GM23248 (cell line): ENCODE measurements around the gene PADI3. TPM values are rescaled to one million over a fixed set of nuclear protein-coding genes. Genes with fewer than 3 reads are reported as not detected.

ENCODE experiments used
- DNase-seq: peaks from one replicate; pipeline ENCODE4 v3.0.0-alpha.2; 2015
- H2AFZ ChIP-seq: fragments of 200-600 bp; sonication (generic); 2 replicates; pipeline ENCODE4 v1.6.1; 2016; ENCODE audit warnings: antibody characterized with exemption
- H3F3A ChIP-seq: fragments of 200-600 bp; sonication (generic); 2 replicates; pipeline ENCODE4 v1.6.1; 2016; ENCODE audit warnings: mild to moderate bottlenecking, antibody characterized with exemption, mixed run types; ENCODE audit not compliant: insufficient read depth
- H3K27ac ChIP-seq: fragments of 200-600 bp; sonication (generic); 2 replicates; pipeline ENCODE4 v1.5.1; 2016; ENCODE audit warnings: mild to moderate bottlenecking
- H3K27me3 ChIP-seq: fragments of 200-600 bp; sonication (generic); replicated peaks from 2 replicates; pipeline ENCODE4 v1.6.1; 2016; ENCODE audit warnings: mild to moderate bottlenecking; ENCODE audit not compliant: insufficient read depth
- H3K36me3 ChIP-seq: fragments of 200-600 bp; sonication (generic); 2 replicates; pipeline ENCODE4 v1.6.1; 2016; ENCODE audit warnings: low read depth, mild to moderate bottlenecking
- H3K4me1 ChIP-seq: fragments of 200-600 bp; sonication (generic); 2 replicates; pipeline ENCODE4 v1.6.1; 2016; ENCODE audit warnings: mild to moderate bottlenecking; ENCODE audit not compliant: insufficient read depth
- H3K4me2 ChIP-seq: fragments of 200-600 bp; sonication (generic); one replicate; pipeline ENCODE4 v1.6.1; 2016; ENCODE audit warnings: mild to moderate bottlenecking; ENCODE audit not compliant: unreplicated experiment
- H3K4me3 ChIP-seq: fragments of 200-600 bp; sonication (generic); 2 replicates; pipeline ENCODE4 v1.5.1; 2016; ENCODE audit warnings: mild to moderate bottlenecking
- H3K79me2 ChIP-seq: fragments of 200-600 bp; sonication (generic); 2 replicates; pipeline ENCODE4 v1.6.1; 2016; ENCODE audit warnings: mild to moderate bottlenecking; ENCODE audit not compliant: insufficient read depth
- H3K9ac ChIP-seq: fragments of 200-600 bp; sonication (generic); 2 replicates; pipeline ENCODE4 v1.6.1; 2016; ENCODE audit warnings: mild to moderate bottlenecking
- H3K9me2 ChIP-seq: fragments of 200-600 bp; sonication (generic); 2 replicates; pipeline ENCODE4 v1.6.1; 2016; ENCODE audit warnings: mixed run types, mild to moderate bottlenecking, moderate library complexity; ENCODE audit not compliant: insufficient read depth
- H3K9me3 ChIP-seq: fragments of 200-600 bp; sonication (generic); one replicate; pipeline ENCODE4 v1.6.1; 2017; ENCODE audit warnings: low read depth
- H4K20me1 ChIP-seq: fragments of 200-600 bp; sonication (generic); 2 replicates; pipeline ENCODE4 v1.6.0; 2016; ENCODE audit not compliant: insufficient read depth
- EZH2 ChIP-seq: fragments of 200-600 bp; sonication (generic); IDR thresholded peaks from 2 replicates; pipeline ENCODE4 v1.6.1; 2018; ENCODE audit warnings: antibody characterized with exemption, mild to moderate bottlenecking; ENCODE audit not compliant: insufficient read depth, poor library complexity, severe bottlenecking
- EZH2phosphoT487 ChIP-seq: fragments of 200-600 bp; sonication (generic); IDR thresholded peaks from 2 replicates; pipeline ENCODE4 v1.6.1; 2018; ENCODE audit warnings: antibody characterized with exemption, moderate library complexity, mild to moderate bottlenecking, low read depth; ENCODE audit not compliant: insufficient read depth
- WGBS, 2 experiments: methylation state at CpG; one replicate each; pipeline ENCODE4 v1.1.6; 2015 to 2017; ENCODE audit warnings: low lambda C conversion rate in 2 of 2, low coverage in 1 of 2; ENCODE audit errors: missing lambda C conversion rate in 2 of 2; 5-methylcytosine and 5-hydroxymethylcytosine counted together
- in situ Hi-C: fragments of 300-500 bp; cut with MboI; formaldehyde crosslinking; loops from 2 replicates; pipeline ENCODE4 v1.15.0; 2020
- polyA plus RNA-seq: library from polyadenylated mRNA; unstranded; fragments of >200 nt; fragmentation: Nextera tagmentation; extraction: Ambion mirVana; gene quantifications from 2 replicates; pipeline ENCODE4 v1.2.1, GENCODE V29; 2016
- total RNA-seq: library from RNA; depleted of rRNA; stranded (reverse); fragments of >200 nt; shearing (Covaris generic); gene quantifications from 2 replicates; pipeline ENCODE4 v1.2.3, GENCODE V29; 2014

The PADI3 gene
- total and polyA plus RNA-seq, 2 experiments from 2014 or later = not detected

DNA sequence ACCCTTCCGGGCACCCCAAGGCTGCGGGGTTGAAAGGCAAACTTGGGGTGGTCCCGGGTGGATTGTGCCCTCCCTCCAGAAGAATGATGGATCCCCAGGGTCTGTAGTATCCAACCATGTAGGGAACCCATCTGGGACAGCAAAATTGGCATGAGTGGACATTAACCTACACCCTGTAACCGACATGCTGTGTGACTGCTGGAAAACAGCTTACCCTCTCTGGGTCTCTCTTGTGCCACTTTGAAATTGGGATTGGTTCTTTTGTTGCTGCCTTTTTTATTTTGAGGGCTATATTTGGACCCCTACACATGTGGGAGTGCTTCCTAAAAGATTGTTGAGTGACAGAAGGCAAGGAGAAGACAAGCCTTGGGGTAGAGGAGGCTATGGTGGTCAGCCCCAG is 24.5 kb upstream of the PADI3 start:
- Histone ChIP-seq H3K4me3 (no peak overlapping the region), H3K27me3 (no peaks in the 10 kb centered on the region), H3K79me2 (no peaks in the 10 kb centered on the region), H3K4me1 (no peaks in the 10 kb centered on the region), H3K9me2 (no peaks in the 10 kb centered on the region), H3K27ac (no peak overlapping the region), H3K36me3 (no peaks in the 10 kb centered on the region), H3F3A (no peaks in the 10 kb centered on the region), H3K9me3 (no peaks in the 10 kb centered on the region), H4K20me1 (no peaks in the 10 kb centered on the region), H3K9ac (no peak overlapping the region), H3K4me2 (no peak overlapping the region), H2AFZ (no peak overlapping the region)
- no peak for TF ChIP-seq EZH2
- TF ChIP-seq EZH2phosphoT487 = no peak
- in situ Hi-C loops = no loop called here
- no peak for DNase-seq
- 60 to 61% methylated on average over 4 of the region's 4 CpGs for whole genome bisulfite sequencing, 2 experiments

DNA sequence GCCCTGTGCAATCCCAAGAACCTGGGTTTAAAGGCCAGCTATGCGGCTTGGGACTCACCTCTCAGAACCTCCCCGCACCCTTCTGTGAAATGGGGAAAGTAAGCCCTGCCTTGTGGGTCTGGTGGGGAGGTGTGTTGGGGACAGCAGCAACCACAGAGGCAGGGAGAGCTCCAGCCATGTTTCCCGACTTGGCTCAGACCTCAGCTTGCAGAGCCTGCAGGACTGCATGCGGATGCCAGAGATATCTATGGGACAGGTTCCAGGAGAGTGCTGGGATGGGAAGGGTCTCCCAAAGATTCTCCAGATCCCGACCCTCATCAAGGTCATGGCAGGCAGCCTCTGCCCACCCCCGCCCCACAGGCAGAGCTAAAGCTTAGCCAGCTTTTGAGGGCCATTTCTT is 23.8 kb upstream of the PADI3 start:
- H4K20me1 ChIP-seq = no peaks in the 10 kb centered on the region
- H3K9me2 ChIP-seq = no peaks in the 10 kb centered on the region
- H3F3A ChIP-seq = no peaks in the 10 kb centered on the region
- no peak for DNase-seq
- in situ Hi-C loops = no loop called here
- no peaks in the 10 kb centered on the region for H3K27me3 ChIP-seq
- no peaks in the 10 kb centered on the region for H3K36me3 ChIP-seq
- no peaks in the 10 kb centered on the region for H3K79me2 ChIP-seq
- no peaks in the 10 kb centered on the region for H3K4me1 ChIP-seq
- no peak overlapping the region for H3K9ac ChIP-seq
- TF ChIP-seq EZH2 = no peak
- TF ChIP-seq EZH2phosphoT487 = no peak
- no peak overlapping the region for H3K4me2 ChIP-seq
- 74 to 79% methylated on average over 6 of the region's 6 CpGs for WGBS, 2 experiments
- no peak overlapping the region for H2AFZ ChIP-seq
- H3K9me3 ChIP-seq = no peaks in the 10 kb centered on the region
- no peak overlapping the region for H3K27ac ChIP-seq
- H3K4me3 ChIP-seq = no peak overlapping the region

DNA sequence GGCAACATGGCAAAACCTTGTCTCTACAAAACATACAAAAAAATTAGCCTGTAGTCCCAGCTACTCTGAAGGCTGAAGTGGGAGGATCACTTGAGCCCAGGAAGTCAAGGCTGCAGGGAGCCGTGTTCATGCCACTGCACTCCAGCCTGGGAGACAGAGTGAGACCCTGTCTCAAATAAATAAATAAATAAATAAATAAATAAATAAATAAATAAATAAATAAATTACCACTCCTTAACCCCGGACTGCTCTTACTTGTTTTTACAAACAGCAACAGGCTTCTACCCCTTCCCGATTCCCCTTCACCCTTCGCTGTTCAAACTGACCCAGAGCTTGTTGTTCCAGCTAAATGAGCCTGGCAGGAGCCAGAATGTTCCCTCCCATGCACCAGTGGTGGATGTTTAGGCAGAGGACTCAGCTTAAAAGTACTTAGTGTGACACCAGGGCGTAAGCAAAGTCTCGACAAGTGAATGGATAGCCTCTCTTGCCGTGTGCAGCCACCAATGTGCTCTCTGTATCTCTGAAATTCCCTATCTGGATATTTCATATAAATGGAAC is 21.5 kb upstream of the PADI3 start:
- Histone ChIP-seq H3F3A (peaks cover 7% of the 10 kb centered on the region), H3K27me3 (no peaks in the 10 kb centered on the region), H2AFZ (no peak overlapping the region), H3K9me2 (no peaks in the 10 kb centered on the region), H3K4me3 (no peak overlapping the region), H3K9ac (no peak overlapping the region), H3K4me1 (peaks cover 3% of the 10 kb centered on the region), H3K36me3 (no peaks in the 10 kb centered on the region), H3K9me3 (no peaks in the 10 kb centered on the region), H3K4me2 (no peak overlapping the region), H4K20me1 (no peaks in the 10 kb centered on the region), H3K27ac (no peak overlapping the region), H3K79me2 (no peaks in the 10 kb centered on the region)
- TF ChIP-seq EZH2phosphoT487 (no peak), EZH2 (no peak)
- in situ Hi-C loops = no loop called here
- 82 to 86% methylated on average over 7 of the region's 7 CpGs for WGBS, 2 experiments
- no peak for DNase-seq

GRCh38 chr1:17228619-17229018 is 20.3 kb upstream of the PADI3 start:
- H3K36me3 ChIP-seq = no peaks in the 10 kb centered on the region
- H3K4me2 ChIP-seq = no peak overlapping the region
- H4K20me1 ChIP-seq = no peaks in the 10 kb centered on the region
- no peak overlapping the region for H3K9ac ChIP-seq
- no peak overlapping the region for H3K4me3 ChIP-seq
- no peak for DNase-seq
- WGBS, 2 experiments = 61 to 73% methylated on average over 6 to 8 of the region's 8 CpGs
- H3K9me3 ChIP-seq = no peaks in the 10 kb centered on the region
- no peak overlapping the region for H2AFZ ChIP-seq
- no peak overlapping the region for H3K27ac ChIP-seq
- TF ChIP-seq EZH2 (no peak), EZH2phosphoT487 (no peak)
- H3K79me2 ChIP-seq = no peaks in the 10 kb centered on the region
- in situ Hi-C loops = no loop called here
- H3K9me2 ChIP-seq = no peaks in the 10 kb centered on the region
- peaks cover 14% of the 10 kb centered on the region for H3K4me1 ChIP-seq
- no peaks in the 10 kb centered on the region for H3K27me3 ChIP-seq
- H3F3A ChIP-seq = peaks cover 11% of the 10 kb centered on the region

- no peak overlapping the region for H2AFZ ChIP-seq
- H3K9me3 ChIP-seq = no peaks in the 10 kb centered on the region
- H3K4me3 ChIP-seq = no peak overlapping the region
- in situ Hi-C loops = no loop called here
- H3K9me2 ChIP-seq = no peaks in the 10 kb centered on the region
- no peak overlapping the region for H3K9ac ChIP-seq
- no peaks in the 10 kb centered on the region for H3K36me3 ChIP-seq
- H3F3A ChIP-seq = peaks cover 17% of the 10 kb centered on the region
- no peak for DNase-seq
- peaks cover 22% of the 10 kb centered on the region for H3K4me1 ChIP-seq
- no peak for TF ChIP-seq EZH2phosphoT487
- no peak for TF ChIP-seq EZH2
- H3K4me2 ChIP-seq = no peak overlapping the region
- H3K79me2 ChIP-seq = no peaks in the 10 kb centered on the region
- WGBS, 2 experiments = 82 to 84% methylated on average over 6 of the region's 6 CpGs
- H3K27ac ChIP-seq = no peak overlapping the region
- H3K27me3 ChIP-seq = no peaks in the 10 kb centered on the region
- H4K20me1 ChIP-seq = no peaks in the 10 kb centered on the region
Measured at GRCh38 chr1:17229379-17229778, 19.5 kb upstream of the PADI3 start.
